Measurements from ENCODE around the gene SPECC1L.

The SPECC1L gene

GRCh38 chr22:24225951-24226350 lies 44.7 kb upstream of the SPECC1L start:
- no peak for DNase-seq (ENCODE audit: low read depth in 1 of 2, low spot score in 1 of 2)
- Histone ChIP-seq H3K27me3 (ENCODE audit: insufficient read depth, poor library complexity, severe bottlenecking) (no peaks in the 10 kb centered on the region), H3K27ac (replicated peaks) (no peak overlapping the region), H3K4me3 (replicated peaks; ENCODE audit: insufficient read depth, low read length) (no peak overlapping the region)
- TF ChIP-seq POLR2AphosphoS5 (IDR thresholded peaks at IDR 0.05; ENCODE audit: low read depth): no peak

- TF ChIP-seq CTCF (IDR thresholded peaks at IDR 0.05; ENCODE audit: insufficient read depth, low read length) (peak; percentile 9), SPI1 (IDR thresholded peaks at IDR 0.05; ENCODE audit: borderline replicate concordance, low read depth) (no peak)
- no peak overlapping the region for H3K27ac ChIP-seq (replicated peaks)
- no peak overlapping the region for H3K4me3 ChIP-seq (replicated peaks; ENCODE audit: insufficient read depth, low read length)
- no peaks in the 10 kb centered on the region for H3K27me3 ChIP-seq (ENCODE audit: insufficient read depth, poor library complexity, severe bottlenecking)
- peak in 1 of 2 experiments; percentile 53 for DNase-seq (ENCODE audit: low read depth in 1 of 2, low spot score in 1 of 2)
Observed at GRCh38 chr22:24230911-24231656, 39.5 kb upstream of the SPECC1L start.

GRCh38 chr22:24231706-24232105 lies 38.9 kb upstream of the SPECC1L start:
- no peak overlapping the region for H3K27ac ChIP-seq (replicated peaks)
- H3K4me3 ChIP-seq (replicated peaks; ENCODE audit: insufficient read depth, low read length): no peak overlapping the region
- no peaks in the 10 kb centered on the region for H3K27me3 ChIP-seq (ENCODE audit: insufficient read depth, poor library complexity, severe bottlenecking)
- DNase-seq (ENCODE audit: low read depth in 1 of 2, low spot score in 1 of 2): no peak
- TF ChIP-seq REST (IDR thresholded peaks at IDR 0.05; ENCODE audit: insufficient replicate concordance, low read depth) (no peak), GABPA (IDR thresholded peaks at IDR 0.05; ENCODE audit: low read depth) (no peak), SPI1 (IDR thresholded peaks at IDR 0.05; ENCODE audit: borderline replicate concordance, low read depth) (no peak), POLR2AphosphoS5 (IDR thresholded peaks at IDR 0.05; ENCODE audit: low read depth) (no peak), CTCF (IDR thresholded peaks at IDR 0.05; ENCODE audit: insufficient read depth, low read length) (no peak)

- Histone ChIP-seq H3K27ac (replicated peaks) (no peak overlapping the region), H3K27me3 (ENCODE audit: insufficient read depth, poor library complexity, severe bottlenecking) (no peaks in the 10 kb centered on the region), H3K4me3 (replicated peaks; ENCODE audit: insufficient read depth, low read length) (no peak overlapping the region)
- DNase-seq (ENCODE audit: low read depth in 1 of 2, low spot score in 1 of 2): no peak
- TF ChIP-seq GABPA (IDR thresholded peaks at IDR 0.05; ENCODE audit: low read depth): no peak
- no peak for TF ChIP-seq SPI1 (IDR thresholded peaks at IDR 0.05; ENCODE audit: borderline replicate concordance, low read depth)
- no peak for TF ChIP-seq POLR2AphosphoS5 (IDR thresholded peaks at IDR 0.05; ENCODE audit: low read depth)
- TF ChIP-seq CTCF (IDR thresholded peaks at IDR 0.05; ENCODE audit: insufficient read depth, low read length): no peak
- no peak for TF ChIP-seq REST (IDR thresholded peaks at IDR 0.05; ENCODE audit: insufficient replicate concordance, low read depth)
Observed at GRCh38 chr22:24232124-24232523, 38.5 kb upstream of the SPECC1L start.
